NAMALWA (cell line): ENCODE data around the gene PLCD3.

Experiments used
- DNase-seq: peaks from one replicate; pipeline ENCODE4 v3.0.0-alpha.2; 2015; ENCODE audit warnings: low spot score

PLCD3 gene

GRCh38 chr17:45103269-45103795 is 29.0 kb downstream of the PLCD3 start:
- DNase-seq = no peak

DNA sequence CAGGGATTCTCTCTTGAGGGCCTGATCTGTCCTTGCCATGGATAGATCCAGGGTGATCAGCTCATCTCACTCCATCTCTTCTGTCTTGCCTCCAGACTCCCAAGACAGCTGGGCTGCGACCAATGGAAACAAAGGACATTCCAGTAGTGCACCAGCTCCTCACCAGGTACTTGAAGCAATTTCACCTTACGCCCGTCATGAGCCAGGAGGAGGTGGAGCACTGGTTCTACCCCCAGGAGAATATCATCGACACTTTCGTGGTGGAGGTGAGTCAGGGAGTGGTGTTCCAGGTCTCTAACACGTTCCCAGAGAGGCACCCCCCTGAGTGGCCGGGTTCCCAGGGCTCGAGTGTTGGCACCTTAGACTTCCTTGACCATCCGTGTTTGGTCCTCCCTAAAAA is 29.5 kb downstream of the PLCD3 start:
- DNase-seq = no peak

DNA sequence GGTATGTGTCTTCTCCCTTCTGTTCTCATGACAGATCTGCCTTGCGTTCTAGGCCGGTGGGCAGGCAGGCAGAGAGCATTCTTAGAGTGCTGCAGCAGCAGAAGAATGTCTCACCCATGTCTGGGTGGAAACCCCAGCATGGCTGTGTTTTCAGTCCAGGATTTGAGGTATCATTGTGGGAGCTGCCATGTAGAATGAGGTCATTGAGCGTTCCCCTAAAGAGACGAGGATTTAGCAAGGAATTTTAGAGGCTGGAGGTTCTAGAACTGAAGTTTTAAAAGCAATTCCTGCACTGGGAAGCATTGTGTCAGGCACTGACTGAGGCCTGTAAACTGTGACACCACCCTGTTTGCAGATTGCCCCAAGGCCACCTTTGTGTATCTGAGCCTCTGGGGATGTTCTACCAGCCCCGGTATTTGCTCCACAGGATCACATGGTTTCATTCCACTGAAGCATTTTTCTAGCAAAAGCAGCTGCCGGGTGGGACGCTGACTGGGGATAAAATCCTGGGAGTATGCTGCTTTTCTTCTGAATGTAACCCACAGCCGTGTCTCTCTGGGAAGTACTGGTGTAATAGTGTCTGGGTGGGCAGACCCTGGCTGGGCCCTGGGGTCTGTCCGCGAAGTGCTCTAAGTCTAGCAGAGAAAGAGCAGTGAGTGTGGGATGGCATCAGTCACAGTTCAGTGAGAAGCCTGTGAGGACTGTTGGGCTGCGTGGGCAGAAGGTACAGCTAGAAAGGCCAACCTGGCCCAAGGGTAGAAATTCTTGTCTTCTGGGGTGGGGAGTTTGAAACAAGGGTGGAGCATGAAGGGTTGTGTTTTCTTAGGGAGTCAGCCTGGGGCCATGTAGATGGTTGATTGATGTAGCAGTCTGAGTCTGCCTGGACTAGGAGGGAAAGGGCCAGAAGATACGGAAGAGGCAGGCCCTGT is 30.2 kb downstream of the PLCD3 start:
- DNase-seq = no peak

- no peak for DNase-seq
These were observed 30.8 kb downstream of the PLCD3 start for GRCh38 chr17:45101546-45101882.

- peak; percentile 86 for DNase-seq
These were observed 33.3 kb downstream of the PLCD3 start for GRCh38 chr17:45098869-45099616.

- no peak for DNase-seq
These were observed 34.0 kb downstream of the PLCD3 start for GRCh38 chr17:45098081-45098868.

DNA sequence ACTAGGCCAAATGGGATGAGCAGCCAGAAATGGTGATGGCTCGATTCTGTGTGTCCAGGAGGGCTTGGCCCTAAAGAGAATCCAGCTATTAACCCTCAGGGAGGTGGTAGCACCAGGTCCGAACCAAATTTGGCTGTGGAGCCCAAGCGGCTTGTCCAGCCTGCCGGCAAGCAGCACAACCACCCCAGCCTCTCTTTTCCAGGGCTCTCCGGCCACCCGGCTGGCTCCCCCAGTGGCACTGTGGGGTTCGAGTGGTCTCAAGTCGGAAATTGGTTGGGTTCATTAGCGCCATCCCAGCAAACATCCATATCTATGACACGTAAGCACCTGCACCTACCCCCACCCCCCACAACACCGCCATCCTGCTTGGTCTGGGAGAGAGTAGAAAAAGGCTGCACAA is 35.4 kb downstream of the PLCD3 start:
- DNase-seq = no peak

DNA sequence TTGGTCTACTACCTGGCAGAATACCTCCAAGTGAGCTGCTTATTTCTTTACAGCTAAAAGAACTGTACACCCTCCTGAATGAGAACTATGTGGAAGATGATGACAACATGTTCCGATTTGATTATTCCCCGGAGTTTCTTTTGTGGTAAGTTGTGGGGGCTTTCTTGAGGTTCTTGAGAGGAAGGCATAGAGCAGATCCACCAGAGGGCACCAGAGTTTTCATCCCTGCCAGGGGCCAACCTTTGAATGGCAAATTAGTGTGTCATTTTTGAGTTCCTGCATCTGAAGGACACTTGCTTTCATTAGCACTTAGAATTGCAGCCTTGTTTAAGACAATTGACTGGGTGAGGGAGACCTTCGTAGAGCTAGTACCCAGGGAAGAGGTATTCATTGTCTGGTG is 36.2 kb downstream of the PLCD3 start:
- DNase-seq = peak; percentile 63

DNA sequence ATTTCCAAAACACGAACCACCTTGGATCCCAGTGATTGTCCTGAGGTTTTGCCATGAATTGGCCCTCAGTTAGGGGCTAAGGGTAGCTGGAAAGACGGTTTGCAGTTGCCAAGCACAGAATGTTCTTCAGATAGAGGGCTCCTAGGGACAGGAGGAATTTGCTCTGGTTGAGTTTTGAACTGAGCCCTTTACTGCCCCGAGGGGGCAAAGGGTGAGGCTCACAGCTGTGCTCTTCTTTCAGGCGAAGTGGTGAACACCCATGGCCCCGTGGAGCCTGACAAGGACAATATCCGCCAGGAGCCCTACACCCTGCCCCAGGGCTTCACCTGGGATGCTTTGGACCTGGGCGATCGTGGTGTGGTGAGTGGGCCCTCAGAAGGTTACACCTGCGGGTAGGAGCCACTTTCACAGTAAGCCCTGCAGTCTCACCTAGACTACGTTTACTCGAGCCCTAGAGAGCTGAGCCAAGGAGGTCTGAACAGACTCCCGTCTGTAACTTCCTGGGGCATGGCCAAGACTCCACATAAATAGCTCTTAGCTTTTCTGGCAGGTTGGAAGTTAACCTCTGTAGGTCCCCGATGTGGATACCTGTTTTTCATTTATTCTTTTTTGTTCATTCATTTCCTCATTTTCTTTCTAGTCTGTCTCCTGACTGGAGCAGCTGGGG is 38.7 kb downstream of the PLCD3 start:
- DNase-seq = no peak

- no peak for DNase-seq
These were observed 39.3 kb downstream of the PLCD3 start for GRCh38 chr17:45092911-45093430.

- no peak for DNase-seq
These were observed 40.4 kb downstream of the PLCD3 start for GRCh38 chr17:45091778-45092425.

- DNase-seq = no peak
These were observed 41.6 kb downstream of the PLCD3 start for GRCh38 chr17:45090711-45091110.

- no peak for DNase-seq
These were observed 43.6 kb downstream of the PLCD3 start for GRCh38 chr17:45088741-45089140.

DNA sequence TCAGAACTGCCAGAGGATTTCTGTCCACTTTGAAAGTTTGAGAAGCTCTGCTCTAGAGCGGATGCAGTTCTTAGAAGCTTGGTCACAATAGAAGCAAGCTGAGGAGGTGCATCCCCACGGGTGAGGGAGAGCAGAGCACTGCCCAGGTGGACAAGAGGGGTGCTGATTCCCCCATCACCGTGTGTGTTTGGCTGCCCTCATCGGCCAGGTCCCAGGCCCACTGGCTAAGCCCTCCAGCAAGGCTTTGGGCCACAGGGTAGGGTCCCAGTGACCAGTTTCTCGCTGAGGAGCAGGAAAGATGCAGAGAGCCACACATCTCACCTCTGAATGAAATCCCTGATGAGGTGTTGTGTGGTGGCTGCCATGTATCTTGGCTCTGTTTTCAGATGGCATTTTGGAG is 44.3 kb downstream of the PLCD3 start:
- no peak for DNase-seq

DNA sequence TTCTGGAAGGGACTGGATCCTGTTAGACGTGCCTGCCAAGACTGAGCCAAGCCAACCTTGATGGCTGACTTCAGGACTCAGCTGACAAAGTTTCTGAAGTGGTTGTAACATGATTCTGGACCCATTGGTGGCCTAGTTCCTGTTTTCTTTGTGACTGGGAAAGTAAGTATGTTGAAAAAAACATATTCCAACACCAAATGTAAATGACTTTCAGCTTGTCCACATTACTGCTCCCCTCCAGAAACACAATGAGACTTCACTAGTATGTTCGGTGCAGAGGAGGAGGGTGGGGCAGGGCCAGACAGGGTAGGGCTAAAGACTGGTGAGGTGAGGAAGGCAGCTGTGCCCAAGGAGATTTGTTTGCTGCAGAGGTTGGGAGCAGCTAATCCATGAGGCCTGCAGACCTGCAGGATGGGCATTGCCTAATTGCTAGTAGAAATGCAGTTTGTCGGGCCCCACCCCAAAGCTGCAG is 44.8 kb downstream of the PLCD3 start:
- no peak for DNase-seq

GRCh38 chr17:45086865-45087503 is 45.3 kb downstream of the PLCD3 start:
- no peak for DNase-seq

DNA sequence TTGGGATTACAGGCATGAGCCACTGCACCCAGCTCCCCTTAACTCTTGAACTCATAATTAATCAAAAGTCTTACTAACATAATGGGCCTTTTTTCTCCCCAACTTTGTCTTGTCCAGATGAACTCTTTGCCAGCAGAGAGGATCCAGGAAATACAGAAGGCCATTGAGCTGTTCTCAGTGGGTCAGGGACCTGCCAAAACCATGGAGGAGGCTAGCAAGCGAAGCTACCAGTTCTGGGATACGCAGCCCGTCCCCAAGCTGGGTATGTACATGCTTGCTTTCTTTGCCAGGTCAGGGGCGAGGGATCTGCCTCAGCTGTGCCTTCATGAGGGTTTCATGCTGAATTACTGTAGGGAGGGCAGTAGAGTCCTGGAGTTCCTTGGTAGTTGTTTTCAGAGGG is 45.9 kb downstream of the PLCD3 start:
- DNase-seq = no peak

GRCh38 chr17:45081047-45081703 is 51.1 kb downstream of the PLCD3 start:
- no peak for DNase-seq

- DNase-seq = peak; percentile 25
These were observed 54.7 kb downstream of the PLCD3 start for GRCh38 chr17:45077643-45078042.
